ENCODE measurements around the gene PDSS2. TPM values are rescaled to one million over a fixed set of nuclear protein-coding genes. Genes with fewer than 3 reads are reported as not detected.

The PDSS2 gene
- total and polyA plus RNA-seq, 9 of the 15 experiments (the other 6 are each of a cell fraction or from before 2014, with no cell fraction given), result 5.8 to 21.1 (median 12.0) TPM

DNA sequence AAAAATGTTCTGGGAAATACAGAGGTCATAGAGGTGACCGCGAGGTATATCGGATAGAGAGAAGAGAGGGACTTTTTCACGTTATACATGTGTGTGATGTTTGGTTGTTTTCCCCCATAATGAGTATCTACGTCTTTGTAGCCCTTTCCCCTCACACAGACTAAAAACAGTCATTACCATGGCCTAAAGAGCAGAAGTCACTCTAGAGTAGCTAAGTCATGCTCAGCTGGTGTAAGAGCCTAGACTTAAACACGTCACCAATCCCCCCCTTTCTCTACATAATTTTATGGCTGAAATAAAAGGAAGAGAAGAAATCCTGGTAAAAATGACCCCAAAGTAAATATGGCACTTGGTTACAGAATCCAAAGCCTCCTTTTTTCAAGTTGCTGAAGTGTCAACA, 338.1 kb downstream of the PDSS2 start (continued):
- TF ChIP-seq FOXP4 (CRISPR knock-in tag; IDR thresholded peaks at IDR 0.05; ENCODE audit: borderline replicate concordance) (no peak), ZNF766 (CRISPR knock-in tag; conservative IDR thresholded peaks at IDR 0.05) (0 out of 2 replicates have a peak, but pooled peaks have one; percentile 19), ZKSCAN3 (CRISPR knock-in tag; IDR thresholded peaks at IDR 0.05) (no peak), E2F6 (IDR thresholded peaks at IDR 0.05; ENCODE audit: borderline replicate concordance in 1 of 2, extremely low read depth in 1 of 2, insufficient read depth in 1 of 2, insufficient read length in 1 of 2, low read depth in 1 of 2, low read length in 1 of 2, poor library complexity in 1 of 2, severe bottlenecking in 1 of 2) (no peak), PRPF4 (IDR thresholded peaks at IDR 0.05; ENCODE audit: insufficient read depth, low read depth, low read length, poor library complexity, severe bottlenecking) (no peak), ATF1 (CRISPR knock-in tag; IDR thresholded peaks at IDR 0.05) (no peak), ATF1 (tag; IDR thresholded peaks at IDR 0.05) (peak; percentile 51), PATZ1 (CRISPR knock-in tag; IDR thresholded peaks at IDR 0.05; ENCODE audit: borderline replicate concordance) (no peak), TCF7L2 (IDR thresholded peaks at IDR 0.05; ENCODE audit: low read depth, low read length) (no peak), DPF2 (IDR thresholded peaks at IDR 0.05) (0 out of 2 replicates have a peak, but pooled peaks have one; percentile 17), RFX1 (IDR thresholded peaks at IDR 0.05) (no peak), HMG20A (CRISPR knock-in tag; conservative IDR thresholded peaks at IDR 0.05) (no peak), FOXP1 (CRISPR knock-in tag; IDR thresholded peaks at IDR 0.05) (no peak), ZNF280B (CRISPR knock-in tag; IDR thresholded peaks at IDR 0.05) (no peak), SMAD1 (IDR thresholded peaks at IDR 0.05; ENCODE audit: low read depth, low read length, partially characterized antibody) (no peak), HNRNPLL (IDR thresholded peaks at IDR 0.05; ENCODE audit: low read depth, low read length, poor library complexity, severe bottlenecking) (no peak)
- TF ChIP-seq, protein P1, sequence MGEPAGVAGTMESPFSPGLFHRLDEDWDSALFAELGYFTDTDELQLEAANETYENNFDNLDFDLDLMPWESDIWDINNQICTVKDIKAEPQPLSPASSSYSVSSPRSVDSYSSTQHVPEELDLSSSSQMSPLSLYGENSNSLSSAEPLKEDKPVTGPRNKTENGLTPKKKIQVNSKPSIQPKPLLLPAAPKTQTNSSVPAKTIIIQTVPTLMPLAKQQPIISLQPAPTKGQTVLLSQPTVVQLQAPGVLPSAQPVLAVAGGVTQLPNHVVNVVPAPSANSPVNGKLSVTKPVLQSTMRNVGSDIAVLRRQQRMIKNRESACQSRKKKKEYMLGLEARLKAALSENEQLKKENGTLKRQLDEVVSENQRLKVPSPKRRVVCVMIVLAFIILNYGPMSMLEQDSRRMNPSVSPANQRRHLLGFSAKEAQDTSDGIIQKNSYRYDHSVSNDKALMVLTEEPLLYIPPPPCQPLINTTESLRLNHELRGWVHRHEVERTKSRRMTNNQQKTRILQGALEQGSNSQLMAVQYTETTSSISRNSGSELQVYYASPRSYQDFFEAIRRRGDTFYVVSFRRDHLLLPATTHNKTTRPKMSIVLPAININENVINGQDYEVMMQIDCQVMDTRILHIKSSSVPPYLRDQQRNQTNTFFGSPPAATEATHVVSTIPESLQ (CRISPR knock-in tag; IDR thresholded peaks at IDR 0.05), result no peak
- TF ChIP-seq, protein P2, sequence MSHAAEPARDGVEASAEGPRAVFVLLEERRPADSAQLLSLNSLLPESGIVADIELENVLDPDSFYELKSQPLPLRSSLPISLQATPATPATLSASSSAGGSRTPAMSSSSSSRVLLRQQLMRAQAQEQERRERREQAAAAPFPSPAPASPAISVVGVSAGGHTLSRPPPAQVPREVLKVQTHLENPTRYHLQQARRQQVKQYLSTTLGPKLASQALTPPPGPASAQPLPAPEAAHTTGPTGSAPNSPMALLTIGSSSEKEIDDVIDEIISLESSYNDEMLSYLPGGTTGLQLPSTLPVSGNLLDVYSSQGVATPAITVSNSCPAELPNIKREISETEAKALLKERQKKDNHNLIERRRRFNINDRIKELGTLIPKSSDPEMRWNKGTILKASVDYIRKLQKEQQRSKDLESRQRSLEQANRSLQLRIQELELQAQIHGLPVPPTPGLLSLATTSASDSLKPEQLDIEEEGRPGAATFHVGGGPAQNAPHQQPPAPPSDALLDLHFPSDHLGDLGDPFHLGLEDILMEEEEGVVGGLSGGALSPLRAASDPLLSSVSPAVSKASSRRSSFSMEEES (CRISPR knock-in tag; IDR thresholded peaks at IDR 0.05), result no peak
